HG03354 (cell line): ENCODE measurements around the gene LAMB3.

Source experiments
- ATAC-seq: cut with Tn5 transposase; IDR thresholded peaks from one replicate; pipeline ENCODE4 v1.9.1; 2021; ENCODE audit warnings: mild to moderate bottlenecking; ENCODE audit not compliant: unreplicated experiment, poor library complexity, severe bottlenecking

LAMB3 gene

GRCh38 chr1:209576392-209577197 is 75.6 kb downstream of the LAMB3 start:
- ATAC-seq: peak; percentile 93

- no peak for ATAC-seq
Observed at GRCh38 chr1:209570743-209571142, 81.5 kb downstream of the LAMB3 start.

- ATAC-seq: peak; percentile 49
Observed at GRCh38 chr1:209569455-209570207, 82.6 kb downstream of the LAMB3 start.

- ATAC-seq: no peak
Observed at GRCh38 chr1:209567698-209568175, 84.5 kb downstream of the LAMB3 start.

GRCh38 chr1:209565759-209566678 is 86.2 kb downstream of the LAMB3 start:
- ATAC-seq: peak; percentile 93
